GM19324 (cell line): Measurements from ENCODE around the gene GPC2.
A peak's percentile ranks its signal among the peaks of the same experiment; 100 is the strongest.
"Not testable (repeated sequence)": the region's sequence is repeated elsewhere in the genome, so short reads cannot be mapped to it uniquely, and the experiment has no call there.

Experiments used
- ATAC-seq: cut with Tn5 transposase; IDR thresholded peaks from one replicate; pipeline ENCODE4 v1.9.1; 2021; ENCODE audit warnings: mild to moderate bottlenecking, moderate library complexity; ENCODE audit not compliant: unreplicated experiment, low FRiP score

The GPC2 gene

GRCh38 chr7:100204454-100204853 lies 27.3 kb upstream of the GPC2 start:
- ATAC-seq, result no peak

DNA sequence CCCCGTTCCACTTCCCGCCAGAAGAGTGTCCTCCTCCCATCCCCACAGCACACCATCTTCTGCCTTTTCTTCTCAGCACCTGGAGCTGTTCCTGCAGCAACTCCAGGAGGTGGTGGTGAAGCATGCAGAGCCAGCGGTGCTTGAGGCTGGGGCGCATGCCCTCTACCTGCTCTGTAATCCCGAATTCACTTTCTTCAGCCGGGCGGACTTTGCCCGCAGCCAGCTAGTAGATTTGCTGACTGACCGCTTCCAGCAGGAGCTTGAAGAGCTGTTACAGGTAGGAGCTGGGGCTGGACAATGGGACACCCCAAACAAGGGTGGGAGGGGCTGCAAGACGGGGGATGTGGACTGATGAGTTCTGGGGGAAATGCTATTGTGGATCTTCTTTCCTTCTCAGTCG lies 23.5 kb upstream of the GPC2 start:
- no peak for ATAC-seq

GRCh38 chr7:100198266-100198665 lies 21.1 kb upstream of the GPC2 start:
- no peak for ATAC-seq

DNA sequence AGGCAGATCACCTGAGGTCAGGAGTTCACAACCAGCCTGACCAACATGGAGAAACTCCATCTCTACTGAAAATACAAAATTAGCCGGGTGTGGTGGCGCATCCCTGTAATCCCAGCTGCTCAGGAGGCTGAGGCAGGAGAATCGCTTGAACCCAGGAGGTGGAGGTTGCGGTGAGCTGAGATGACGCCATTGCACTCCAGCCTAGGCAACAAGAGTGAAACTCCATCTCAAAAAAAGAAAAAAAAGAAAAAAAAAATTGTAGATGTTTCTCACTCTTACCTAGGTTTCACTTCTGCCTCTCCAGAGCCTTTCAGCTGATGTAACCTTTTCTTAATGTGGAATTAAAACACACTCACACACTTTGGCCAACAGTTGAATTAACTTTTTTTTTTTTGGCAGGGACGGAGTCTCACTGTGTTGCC lies 18.7 kb upstream of the GPC2 start:
- peak; percentile 34 for ATAC-seq

DNA sequence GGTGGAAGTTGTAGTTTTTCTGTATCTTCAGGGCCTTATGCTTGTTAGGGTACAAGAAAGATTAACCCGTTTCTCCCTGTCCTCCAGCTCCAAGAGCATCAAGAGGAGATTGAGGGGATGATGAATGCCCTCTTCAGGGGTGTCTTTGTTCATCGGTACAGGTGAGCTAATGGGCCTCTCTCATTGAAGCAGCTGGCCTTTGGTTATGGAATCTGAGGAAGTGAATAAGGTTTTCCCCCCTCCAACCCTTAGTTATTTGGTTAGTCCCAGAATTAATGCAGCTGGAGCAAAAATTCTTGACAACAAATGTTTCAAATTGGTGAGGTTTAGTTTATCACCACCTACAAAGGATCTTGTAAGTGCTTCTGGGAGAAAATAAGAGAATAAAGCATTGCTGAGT lies 18.0 kb upstream of the GPC2 start:
- no peak for ATAC-seq

GRCh38 chr7:100192969-100193368 lies 15.8 kb upstream of the GPC2 start:
- no peak for ATAC-seq

DNA sequence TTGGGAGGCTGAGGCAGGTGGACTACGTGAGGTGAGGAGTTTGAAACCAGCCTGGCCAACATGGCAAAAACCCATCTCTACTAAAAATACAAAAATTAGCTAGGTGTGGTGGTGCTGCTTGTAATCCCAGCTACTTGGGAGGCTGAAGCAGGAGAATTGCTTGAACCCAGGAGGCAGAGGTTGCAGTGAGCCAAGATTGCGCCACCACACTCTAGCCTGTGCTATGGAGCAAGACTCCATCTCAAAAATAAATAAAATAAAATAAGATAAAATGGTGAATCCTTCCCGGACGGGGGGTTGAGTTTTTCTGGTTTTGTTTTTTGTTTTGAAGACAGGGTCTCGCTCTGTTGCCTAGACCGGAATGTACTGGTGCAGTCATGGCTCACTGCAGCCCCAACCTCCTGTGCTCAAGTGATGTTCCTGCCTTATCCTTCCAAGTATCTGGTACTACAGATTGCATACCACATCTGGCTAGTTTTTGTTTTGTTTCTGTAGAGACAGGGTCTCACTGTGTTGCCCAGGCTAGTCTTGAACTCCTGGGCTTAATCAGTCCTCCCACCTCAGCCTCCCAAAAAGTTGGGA lies 15.2 kb upstream of the GPC2 start:
- ATAC-seq, result not testable (repeated sequence)

DNA sequence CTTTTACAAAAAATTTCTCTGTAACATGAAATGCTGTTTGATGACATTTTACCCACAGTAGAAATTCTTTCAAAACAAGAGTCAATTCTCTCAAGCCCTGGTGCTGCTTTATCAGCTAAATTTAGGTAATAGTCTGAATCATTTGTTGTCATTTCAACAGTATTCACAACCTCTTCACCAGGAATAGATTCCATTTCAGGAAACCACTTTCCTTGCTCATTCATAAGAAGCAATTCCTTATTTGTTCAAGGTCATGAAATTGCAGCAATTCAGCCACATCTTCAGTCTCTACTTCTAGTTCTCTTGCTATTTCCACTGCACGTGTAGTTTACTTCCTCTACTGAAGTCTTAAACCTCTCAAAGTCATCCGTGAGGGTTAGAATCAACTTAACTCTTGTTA lies 14.6 kb upstream of the GPC2 start:
- no peak for ATAC-seq

GRCh38 chr7:100190048-100190711 lies 13.0 kb upstream of the GPC2 start:
- ATAC-seq, result no peak

GRCh38 chr7:100189061-100189460 lies 11.9 kb upstream of the GPC2 start:
- no peak for ATAC-seq

- no peak for ATAC-seq
These were observed 8.5 kb upstream of the GPC2 start for GRCh38 chr7:100185726-100186125.

DNA sequence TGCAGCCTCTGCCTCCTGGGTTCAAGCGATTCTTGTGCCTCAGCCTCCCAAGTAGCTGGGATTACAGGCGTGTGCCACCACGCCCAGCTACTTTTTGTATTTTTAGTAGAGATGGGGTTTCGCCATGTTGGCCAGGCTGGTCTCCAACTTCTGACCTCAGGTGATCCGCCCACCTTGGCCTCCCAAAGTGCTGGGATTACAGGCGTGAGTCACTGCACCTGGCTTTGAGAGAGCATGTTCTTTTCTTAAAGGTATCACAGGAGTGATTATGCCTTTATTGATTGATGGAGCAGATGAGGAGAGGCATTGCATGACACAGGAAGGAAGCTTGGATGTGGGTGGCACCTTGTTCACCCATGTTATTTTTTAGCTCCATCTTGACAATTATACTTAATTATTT lies 5.9 kb upstream of the GPC2 start:
- ATAC-seq, result not testable (repeated sequence)

GRCh38 chr7:100182616-100183015 lies 5.4 kb upstream of the GPC2 start:
- ATAC-seq, result not testable (repeated sequence)

DNA sequence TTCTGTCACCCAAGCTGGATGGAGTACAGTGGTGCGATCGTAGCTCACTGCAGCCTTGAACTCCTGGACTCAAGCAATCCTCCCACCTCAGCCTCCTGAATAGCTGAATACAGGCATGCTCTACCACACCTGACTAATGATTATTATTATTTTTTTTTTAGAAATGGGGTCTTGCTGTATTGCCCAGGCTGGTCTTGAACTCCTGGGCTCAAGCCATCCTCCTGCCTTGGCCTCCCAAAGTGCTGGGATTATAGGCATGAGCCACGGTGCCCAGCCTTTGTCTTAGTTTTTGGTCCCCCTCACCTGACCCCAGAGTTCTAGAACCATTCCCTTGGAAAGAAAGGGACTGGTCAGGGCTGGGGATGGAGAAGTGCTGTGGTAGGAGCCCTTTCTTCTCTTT lies 2.9 kb upstream of the GPC2 start:
- ATAC-seq, result not testable (repeated sequence)

DNA sequence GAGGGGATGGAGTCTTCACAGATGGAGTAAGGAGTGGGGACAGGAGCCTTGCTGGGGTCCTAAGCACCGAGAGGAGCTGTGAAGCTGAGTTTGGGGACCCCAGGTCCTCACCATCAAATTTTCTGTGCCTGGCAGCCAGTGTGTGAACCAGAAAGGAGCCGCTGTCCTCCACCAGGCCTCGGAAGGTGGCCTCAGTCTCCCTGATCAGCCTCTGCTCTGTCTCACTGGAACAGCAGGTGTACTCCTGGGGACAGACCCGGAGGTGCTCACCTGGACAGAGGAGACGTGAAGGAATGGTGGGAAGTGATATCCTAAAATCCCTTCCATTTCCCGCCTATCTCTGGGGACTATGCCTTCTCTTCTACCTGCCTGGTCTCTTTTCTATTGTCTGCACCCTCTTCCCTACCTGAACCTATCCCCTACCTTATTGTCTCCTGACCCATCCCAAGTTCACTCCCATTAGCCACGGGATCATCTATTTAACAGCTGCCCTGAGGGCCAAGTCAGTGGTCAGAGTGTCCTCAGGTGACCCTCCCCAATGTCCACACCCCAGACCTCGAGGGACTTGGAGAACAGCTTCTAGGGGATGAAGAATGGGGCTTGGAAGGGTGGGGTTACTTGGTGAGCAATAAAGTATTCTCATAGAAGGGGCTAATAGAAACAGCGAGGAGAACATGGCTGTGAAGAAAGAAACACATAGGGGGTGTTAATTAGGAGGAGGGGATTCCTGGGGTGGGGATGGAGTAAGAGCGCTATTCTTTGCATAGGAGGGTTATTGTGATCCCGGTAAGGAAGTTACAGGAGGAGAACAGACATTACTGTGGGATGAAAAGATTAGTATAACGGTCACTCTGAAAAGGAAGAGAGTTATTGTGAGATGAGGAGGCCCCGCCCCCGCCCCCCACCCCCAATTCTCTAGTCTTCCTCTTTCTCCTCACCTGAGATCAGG lies 811 bp downstream of the GPC2 start:
- ATAC-seq, result no peak

GRCh38 chr7:100175296-100175935 lies 1.8 kb downstream of the GPC2 start:
- ATAC-seq, result no peak

DNA sequence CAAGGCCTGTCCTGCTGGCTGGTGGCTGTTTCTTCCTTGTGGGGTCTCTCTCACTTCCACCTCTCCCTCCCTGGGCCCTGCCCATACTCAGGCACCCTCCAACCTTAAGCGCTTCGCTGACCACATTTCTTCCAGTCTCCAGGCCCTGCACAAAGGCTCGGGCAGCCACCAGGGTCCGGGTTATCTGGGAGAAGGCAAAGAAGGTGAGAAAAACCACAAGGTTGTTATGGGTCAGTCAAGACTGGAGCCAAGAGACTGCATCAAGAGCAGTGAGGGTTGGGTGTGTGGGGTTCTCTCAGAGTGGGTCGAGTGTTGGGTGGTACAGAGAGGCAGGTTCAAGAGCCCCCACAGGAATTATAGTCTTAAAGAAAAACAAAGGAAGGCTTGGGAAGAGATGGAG lies 2.6 kb downstream of the GPC2 start:
- no peak for ATAC-seq

GRCh38 chr7:100173806-100174495 lies 3.2 kb downstream of the GPC2 start:
- ATAC-seq, result no peak

GRCh38 chr7:100171840-100172239 lies 5.3 kb downstream of the GPC2 start:
- ATAC-seq, result no peak

GRCh38 chr7:100171087-100171681 lies 6.0 kb downstream of the GPC2 start:
- no peak for ATAC-seq
